ENCODE measurements around the gene STK11.

Gene STK11

GRCh38 chr19:1205114-1206099 lies at the start of gene STK11:
STK11 (plus strand) TSS chr19:1205778; CDS start chr19:1206914, 1,136 bp downstream.
- DNase-seq, result peak; percentile 82

- no peak for DNase-seq
Observed at GRCh38 chr19:1156305-1156801, 49.2 kb upstream of the STK11 start.

- DNase-seq, result no peak
Observed at GRCh38 chr19:1156830-1157615, 48.6 kb upstream of the STK11 start.

GRCh38 chr19:1157931-1158884 lies 47.4 kb upstream of the STK11 start:
- DNase-seq, result no peak

- DNase-seq, result no peak
Observed at GRCh38 chr19:1158885-1159448, 46.6 kb upstream of the STK11 start.

GRCh38 chr19:1159864-1160595 lies 45.5 kb upstream of the STK11 start:
- DNase-seq, result no peak

- peak; percentile 4 for DNase-seq
Observed at GRCh38 chr19:1161716-1162115, 43.9 kb upstream of the STK11 start.

GRCh38 chr19:1162404-1163282 lies 42.9 kb upstream of the STK11 start:
- DNase-seq, result no peak

GRCh38 chr19:1163283-1163933 lies 42.2 kb upstream of the STK11 start:
- DNase-seq, result no peak

- no peak for DNase-seq
Observed at GRCh38 chr19:1163934-1164683, 41.5 kb upstream of the STK11 start.

GRCh38 chr19:1164684-1165531 lies 40.7 kb upstream of the STK11 start:
- no peak for DNase-seq

GRCh38 chr19:1166872-1167573 lies 38.6 kb upstream of the STK11 start:
- no peak for DNase-seq

- no peak for DNase-seq
Observed at GRCh38 chr19:1167687-1168571, 37.6 kb upstream of the STK11 start.

- no peak for DNase-seq
Observed at GRCh38 chr19:1168572-1169410, 36.8 kb upstream of the STK11 start.

- DNase-seq, result no peak
Observed at GRCh38 chr19:1169411-1169791, 36.2 kb upstream of the STK11 start.

Data from NCI-H526 treated with DMSO at 0.1 percent for 48 hours (cell line).